ENCODE measurements around the gene SMIM32.

SMIM32 gene

GRCh38 chr5:136192526-136193321, at the start of gene SMIM32:
SMIM32 (minus strand) TSS chr5:136193162; CDS start chr5:136192524, 638 bp downstream.
- in situ Hi-C loops (cut with HindIII; ENCODE audit: low pct_ligation_motif_present, low pct_unique_long_range_greater_than_20kb, low sequenced_read_pairs), result no loop called here
- no peak for DNase-seq

- DNase-seq, result no peak
- in situ Hi-C loops (cut with HindIII; ENCODE audit: low pct_ligation_motif_present, low pct_unique_long_range_greater_than_20kb, low sequenced_read_pairs), result no loop called here
Measured at GRCh38 chr5:136242611-136243010, 49.6 kb upstream of the SMIM32 start.

- in situ Hi-C loops (cut with HindIII; ENCODE audit: low pct_ligation_motif_present, low pct_unique_long_range_greater_than_20kb, low sequenced_read_pairs), result no loop called here
- no peak for DNase-seq
Measured at GRCh38 chr5:136242136-136242535, 49.2 kb upstream of the SMIM32 start.

GRCh38 chr5:136240894-136241293, 47.9 kb upstream of the SMIM32 start:
- DNase-seq, result no peak
- in situ Hi-C loops (cut with HindIII; ENCODE audit: low pct_ligation_motif_present, low pct_unique_long_range_greater_than_20kb, low sequenced_read_pairs), result no loop called here

- in situ Hi-C loops (cut with HindIII; ENCODE audit: low pct_ligation_motif_present, low pct_unique_long_range_greater_than_20kb, low sequenced_read_pairs), result no loop called here
- DNase-seq, result peak; percentile 48
Measured at GRCh38 chr5:136236479-136237083, 43.6 kb upstream of the SMIM32 start.

GRCh38 chr5:136235321-136235720, 42.4 kb upstream of the SMIM32 start:
- DNase-seq, result peak; percentile 96
- in situ Hi-C loops (cut with HindIII; ENCODE audit: low pct_ligation_motif_present, low pct_unique_long_range_greater_than_20kb, low sequenced_read_pairs), result no loop called here

GRCh38 chr5:136232316-136232715, 39.4 kb upstream of the SMIM32 start:
- in situ Hi-C loops (cut with HindIII; ENCODE audit: low pct_ligation_motif_present, low pct_unique_long_range_greater_than_20kb, low sequenced_read_pairs), result no loop called here
- DNase-seq, result no peak

GRCh38 chr5:136230176-136230575, 37.2 kb upstream of the SMIM32 start:
- in situ Hi-C loops (cut with HindIII; ENCODE audit: low pct_ligation_motif_present, low pct_unique_long_range_greater_than_20kb, low sequenced_read_pairs), result no loop called here
- DNase-seq, result no peak

GRCh38 chr5:136228136-136228757, 35.3 kb upstream of the SMIM32 start:
- in situ Hi-C loops (cut with HindIII; ENCODE audit: low pct_ligation_motif_present, low pct_unique_long_range_greater_than_20kb, low sequenced_read_pairs), result no loop called here

GRCh38 chr5:136226401-136226800, 33.4 kb upstream of the SMIM32 start:
- DNase-seq, result peak; percentile 51
- in situ Hi-C loops (cut with HindIII; ENCODE audit: low pct_ligation_motif_present, low pct_unique_long_range_greater_than_20kb, low sequenced_read_pairs), result no loop called here

More at GRCh38 chr5:136228136-136228757, 35.3 kb upstream of the SMIM32 start:
- DNase-seq, result no peak

- in situ Hi-C loops (cut with HindIII; ENCODE audit: low pct_ligation_motif_present, low pct_unique_long_range_greater_than_20kb, low sequenced_read_pairs), result no loop called here
- DNase-seq, result peak; percentile 7
Measured at GRCh38 chr5:136225796-136226195, 32.8 kb upstream of the SMIM32 start.

- no peak for DNase-seq
- in situ Hi-C loops (cut with HindIII; ENCODE audit: low pct_ligation_motif_present, low pct_unique_long_range_greater_than_20kb, low sequenced_read_pairs), result no loop called here
Measured at GRCh38 chr5:136222580-136223235, 29.7 kb upstream of the SMIM32 start.

GRCh38 chr5:136221340-136221739, 28.4 kb upstream of the SMIM32 start:
- in situ Hi-C loops (cut with HindIII; ENCODE audit: low pct_ligation_motif_present, low pct_unique_long_range_greater_than_20kb, low sequenced_read_pairs), result no loop called here
- no peak for DNase-seq

GRCh38 chr5:136216230-136216629, 23.3 kb upstream of the SMIM32 start:
- DNase-seq, result no peak
- in situ Hi-C loops (cut with HindIII; ENCODE audit: low pct_ligation_motif_present, low pct_unique_long_range_greater_than_20kb, low sequenced_read_pairs), result no loop called here

- DNase-seq, result no peak
- in situ Hi-C loops (cut with HindIII; ENCODE audit: low pct_ligation_motif_present, low pct_unique_long_range_greater_than_20kb, low sequenced_read_pairs), result no loop called here
Measured at GRCh38 chr5:136215812-136216211, 22.9 kb upstream of the SMIM32 start.

- DNase-seq, result no peak
- in situ Hi-C loops (cut with HindIII; ENCODE audit: low pct_ligation_motif_present, low pct_unique_long_range_greater_than_20kb, low sequenced_read_pairs), result no loop called here
Measured at GRCh38 chr5:136213919-136214493, 21.0 kb upstream of the SMIM32 start.

GRCh38 chr5:136212252-136212721, 19.3 kb upstream of the SMIM32 start:
- in situ Hi-C loops (cut with HindIII; ENCODE audit: low pct_ligation_motif_present, low pct_unique_long_range_greater_than_20kb, low sequenced_read_pairs), result no loop called here
- DNase-seq, result peak; percentile 31

GRCh38 chr5:136211282-136212040, 18.5 kb upstream of the SMIM32 start:
- in situ Hi-C loops (cut with HindIII; ENCODE audit: low pct_ligation_motif_present, low pct_unique_long_range_greater_than_20kb, low sequenced_read_pairs), result no loop called here
- no peak for DNase-seq

Data from ACHN (cell line).